ENCODE measurements around the gene NKX1-1. TPM values are rescaled to one million over a fixed set of nuclear protein-coding genes. Genes with fewer than 3 reads are reported as not detected.

Gene NKX1-1
- polyA plus RNA-seq, 2 of the 4 experiments (the other 2 are of a cell fraction): not detected

GRCh38 chr4:1377606-1378261 lies 28.5 kb downstream of the NKX1-1 start:
- ChIA-PET CTCF (interaction anchor here (1.6 kb wide), 1 partner anchor 12 kb away, joined by 4 read pairs; no protein-coding TSS in a partner anchor), POLR2A (no interaction called here)
- TF ChIP-seq POLR2A (IDR thresholded peaks at IDR 0.05; ENCODE audit: low read length) (no peak), JUNB (IDR thresholded peaks at IDR 0.05) (no peak), CBX8 (IDR thresholded peaks at IDR 0.05) (no peak), PHF8 (IDR thresholded peaks at IDR 0.05; ENCODE audit: borderline replicate concordance, low read depth) (no peak), RAD21 (conservative IDR thresholded peaks at IDR 0.05 in 1 of 2, IDR thresholded peaks at IDR 0.05 in 1 of 2) (no peak), SREBF2 (IDR thresholded peaks at IDR 0.05) (no peak), FOSB (CRISPR knock-in tag; IDR thresholded peaks at IDR 0.05) (no peak), ZC3H11A (IDR thresholded peaks at IDR 0.05) (no peak), REST (IDR thresholded peaks at IDR 0.05) (no peak), EP300 (IDR thresholded peaks at IDR 0.05) (no peak)
- TF ChIP-seq, protein P1, sequence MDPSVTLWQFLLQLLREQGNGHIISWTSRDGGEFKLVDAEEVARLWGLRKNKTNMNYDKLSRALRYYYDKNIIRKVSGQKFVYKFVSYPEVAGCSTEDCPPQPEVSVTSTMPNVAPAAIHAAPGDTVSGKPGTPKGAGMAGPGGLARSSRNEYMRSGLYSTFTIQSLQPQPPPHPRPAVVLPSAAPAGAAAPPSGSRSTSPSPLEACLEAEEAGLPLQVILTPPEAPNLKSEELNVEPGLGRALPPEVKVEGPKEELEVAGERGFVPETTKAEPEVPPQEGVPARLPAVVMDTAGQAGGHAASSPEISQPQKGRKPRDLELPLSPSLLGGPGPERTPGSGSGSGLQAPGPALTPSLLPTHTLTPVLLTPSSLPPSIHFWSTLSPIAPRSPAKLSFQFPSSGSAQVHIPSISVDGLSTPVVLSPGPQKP (IDR thresholded peaks at IDR 0.05; ENCODE audit: low read depth, low read length): no peak
- DNase-seq (ENCODE audit: low read depth in 1 of 2, low spot score in 1 of 2) (no peak), FAIRE-seq (no peak), ATAC-seq (no peak)
- no peaks in the 10 kb centered on the region for H3K4me1 ChIP-seq
- no peak overlapping the region for H3K4me3 ChIP-seq
- 94% methylated on average over 14 of the region's 19 CpGs for WGBS (ENCODE audit: missing lambda C conversion rate)
- no peak overlapping the region for H3K4me2 ChIP-seq
- no peak overlapping the region for H3K27ac ChIP-seq
- H3K9me3 ChIP-seq: no peaks in the 10 kb centered on the region

DNA sequence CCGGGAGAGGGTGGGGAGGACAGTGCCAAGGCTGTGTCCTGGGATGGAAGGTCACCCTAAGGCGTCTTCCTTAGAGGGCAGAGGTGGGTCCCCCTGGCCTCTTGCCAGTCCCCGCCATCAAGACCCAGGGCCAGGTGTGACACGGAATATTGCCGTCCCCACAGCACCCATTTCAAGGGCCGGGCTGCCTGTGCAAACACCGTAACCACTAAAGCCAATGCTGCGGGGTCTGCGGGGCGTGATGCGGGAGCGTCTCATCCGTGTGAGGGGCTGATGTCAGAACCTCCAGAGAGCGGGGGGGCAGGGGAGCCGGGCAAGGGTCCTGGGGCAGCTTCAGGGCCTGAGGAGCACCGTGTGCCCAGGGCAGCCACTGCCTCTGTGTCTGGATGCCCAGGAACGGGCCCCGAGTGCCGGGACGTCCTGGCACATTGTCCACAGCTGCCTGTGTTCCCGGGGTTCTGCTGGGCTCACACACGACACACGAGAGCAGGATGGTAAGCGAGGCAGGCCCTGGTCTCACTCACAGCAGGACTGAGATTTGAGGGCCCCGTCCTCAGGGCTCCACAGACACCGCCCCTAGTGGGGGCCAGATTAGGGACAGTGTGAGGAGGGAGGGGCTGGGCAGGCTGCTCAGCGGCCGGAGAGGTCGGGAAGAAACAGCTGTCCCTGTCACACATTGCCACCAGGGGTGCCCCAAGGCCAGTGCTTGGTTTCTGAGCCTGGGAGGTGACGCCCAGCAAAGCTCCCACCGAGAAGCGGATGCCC lies 29.2 kb downstream of the NKX1-1 start:
- H3K9me3 ChIP-seq: no peaks in the 10 kb centered on the region
- TF ChIP-seq ZSCAN20 (CRISPR knock-in tag; IDR thresholded peaks at IDR 0.05) (no peak), HOXB5 (CRISPR knock-in tag; IDR thresholded peaks at IDR 0.05) (no peak), E2F6 (IDR thresholded peaks at IDR 0.05; ENCODE audit: borderline replicate concordance, low read depth) (no peak), GATA3 (IDR thresholded peaks at IDR 0.05; ENCODE audit: borderline replicate concordance) (no peak), KDM5A (IDR thresholded peaks at IDR 0.05) (no peak), ESRRA (IDR thresholded peaks at IDR 0.05; ENCODE audit: borderline replicate concordance, low read length) (no peak), MYC (IDR thresholded peaks at IDR 0.05; ENCODE audit: borderline replicate concordance, low read length) (no peak), MAZ (IDR thresholded peaks at IDR 0.05; ENCODE audit: borderline replicate concordance, low read depth, low read length) (no peak), EHF (CRISPR knock-in tag; IDR thresholded peaks at IDR 0.05) (no peak), NPAS2 (CRISPR knock-in tag; IDR thresholded peaks at IDR 0.05; ENCODE audit: borderline replicate concordance) (no peak), NFE2L2 (conservative IDR thresholded peaks at IDR 0.05; ENCODE audit: low read length) (no peak), POLR2AphosphoS2 (conservative IDR thresholded peaks at IDR 0.05; ENCODE audit: low read length) (no peak), RCOR1 (IDR thresholded peaks at IDR 0.05; ENCODE audit: low read depth, low read length) (no peak)
- TF ChIP-seq, protein P2, sequence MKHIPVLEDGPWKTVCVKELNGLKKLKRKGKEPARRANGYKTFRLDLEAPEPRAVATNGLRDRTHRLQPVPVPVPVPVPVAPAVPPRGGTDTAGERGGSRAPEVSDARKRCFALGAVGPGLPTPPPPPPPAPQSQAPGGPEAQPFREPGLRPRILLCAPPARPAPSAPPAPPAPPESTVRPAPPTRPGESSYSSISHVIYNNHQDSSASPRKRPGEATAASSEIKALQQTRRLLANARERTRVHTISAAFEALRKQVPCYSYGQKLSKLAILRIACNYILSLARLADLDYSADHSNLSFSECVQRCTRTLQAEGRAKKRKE (CRISPR knock-in tag; IDR thresholded peaks at IDR 0.05; ENCODE audit: low read depth): no peak
- FAIRE-seq (no peak), DNase-seq (ENCODE audit: low read depth in 1 of 2, low spot score in 1 of 2) (no peak), ATAC-seq (peak in 1 of 2 experiments; percentile 29; a peak in 2 of 6 replicates)
- H3K4me3 ChIP-seq: no peak overlapping the region
- CTCF ChIA-PET: interaction anchor here (1.5 to 2.3 kb wide), 3 partner anchors 12 to 137 kb away, joined by 3 to 9 read pairs (median 4); no protein-coding TSS in a partner anchor
- no peak overlapping the region for H3K27ac ChIP-seq
- no peaks in the 10 kb centered on the region for H3K4me1 ChIP-seq
- POLR2A ChIA-PET: no interaction called here
- H3K4me2 ChIP-seq: no peak overlapping the region
- WGBS (ENCODE audit: missing lambda C conversion rate): 87% methylated on average over 3 of the region's 32 CpGs
